ENCODE data around the gene NBPF11. TPM values are rescaled to one million over a fixed set of nuclear protein-coding genes. Genes with fewer than 3 reads are reported as not detected.
"Not testable (repeated sequence)": the region's sequence is repeated elsewhere in the genome, so short reads cannot be mapped to it uniquely, and the experiment has no call there.

The NBPF11 gene
- polyA plus RNA-seq, 4 donors: 26.1 to 33.9 (median 30.7) TPM

GRCh38 chr1:148150945-148151344 is 1.1 kb downstream of the NBPF11 start:
- not testable (repeated sequence) for DNase-seq (ENCODE audit: low read depth in 4 of 4, low spot score in 3 of 4)

DNA sequence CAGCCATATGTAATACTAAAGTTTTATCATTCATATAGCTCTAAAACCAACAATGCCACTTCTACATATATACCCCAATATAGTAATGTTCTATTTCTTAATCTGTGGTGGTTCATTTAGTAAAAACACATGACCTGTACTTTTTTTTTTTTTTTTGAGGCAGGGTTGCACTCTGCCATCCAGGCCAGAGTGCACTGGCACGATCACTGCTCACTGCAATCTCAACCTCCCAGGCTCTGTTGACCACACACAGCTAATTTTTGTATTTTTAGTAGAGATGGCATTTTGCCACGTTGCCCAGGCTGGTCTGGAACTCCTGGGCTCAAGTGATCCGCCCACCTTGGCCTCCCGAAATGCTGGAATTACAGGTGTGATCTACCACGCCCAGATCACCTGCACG is 2.1 kb downstream of the NBPF11 start:
- not testable (repeated sequence) for DNase-seq (ENCODE audit: low read depth in 4 of 4, low spot score in 3 of 4)

DNA sequence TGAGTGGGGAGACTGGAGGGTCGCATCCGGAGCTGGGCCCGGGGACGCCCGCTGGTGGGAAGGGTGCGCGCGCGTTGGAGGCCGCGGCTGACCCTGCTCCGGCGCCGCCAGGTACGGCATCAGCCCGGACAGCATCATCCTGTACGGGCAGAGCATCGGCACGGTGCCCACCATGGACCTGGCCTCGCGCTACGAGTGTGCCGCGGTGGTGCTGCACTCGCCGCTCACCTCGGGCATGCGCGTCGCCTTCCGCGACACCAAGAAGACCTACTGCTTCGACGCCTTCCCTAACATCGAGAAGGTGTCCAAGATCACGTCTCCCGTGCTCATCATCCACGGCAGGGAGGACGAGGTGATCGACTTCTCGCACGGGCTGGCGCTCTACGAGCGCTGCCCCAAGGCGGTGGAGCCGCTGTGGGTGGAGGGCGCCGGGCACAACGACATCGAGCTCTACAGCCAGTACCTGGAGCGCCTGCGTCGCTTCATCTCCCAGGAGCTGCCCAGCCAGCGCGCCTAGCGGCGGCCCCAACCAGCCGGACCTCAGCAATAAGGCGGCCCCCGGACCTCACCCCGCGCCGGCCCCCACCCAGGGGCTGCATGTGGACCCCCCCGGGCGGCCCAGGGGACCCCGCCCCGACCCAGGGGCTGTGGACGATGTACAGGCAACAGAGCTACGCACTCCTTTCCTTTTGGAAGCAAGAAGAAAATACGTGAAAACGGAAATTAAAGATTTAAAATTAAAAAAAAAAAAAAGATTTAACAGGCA is 2.8 kb downstream of the NBPF11 start:
- DNase-seq (ENCODE audit: low read depth in 4 of 4, low spot score in 3 of 4): not testable (repeated sequence)

- not testable (repeated sequence) for DNase-seq (ENCODE audit: low read depth in 4 of 4, low spot score in 3 of 4)
Observed at GRCh38 chr1:148147052-148147838, 4.8 kb downstream of the NBPF11 start.

DNA sequence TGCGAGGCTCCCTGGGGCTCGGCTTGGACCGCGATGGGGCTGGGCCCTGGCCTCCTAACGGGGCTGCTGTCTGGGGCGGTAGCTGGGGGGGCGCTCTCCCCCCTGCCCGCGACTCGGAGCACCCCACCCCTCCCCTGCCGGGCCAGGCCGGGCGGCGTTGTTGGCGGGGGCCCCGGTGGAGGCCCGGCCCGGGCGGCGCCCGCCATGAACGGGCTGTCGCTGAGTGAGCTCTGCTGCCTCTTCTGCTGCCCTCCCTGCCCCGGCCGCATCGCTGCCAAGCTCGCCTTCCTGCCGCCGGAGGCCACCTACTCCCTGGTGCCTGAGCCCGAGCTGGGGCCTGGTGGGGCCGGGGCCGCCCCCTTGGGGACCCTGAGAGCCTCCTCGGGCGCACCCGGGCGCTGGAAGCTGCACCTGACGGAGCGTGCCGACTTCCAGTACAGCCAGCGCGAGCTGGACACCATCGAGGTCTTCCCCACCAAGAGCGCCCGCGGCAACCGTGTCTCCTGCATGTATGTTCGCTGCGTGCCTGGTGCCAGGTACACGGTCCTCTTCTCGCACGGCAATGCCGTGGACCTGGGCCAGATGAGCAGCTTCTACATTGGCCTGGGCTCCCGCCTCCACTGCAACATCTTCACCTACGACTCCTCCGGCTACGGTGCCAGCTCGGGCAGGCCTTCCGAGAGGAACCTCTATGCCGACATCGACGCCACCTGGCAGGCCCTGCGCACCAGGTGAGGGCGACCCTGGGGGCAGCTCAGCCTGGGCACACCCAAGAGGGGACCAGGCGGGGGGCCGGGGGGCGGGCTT is 5.7 kb downstream of the NBPF11 start:
- DNase-seq (ENCODE audit: low read depth in 4 of 4, low spot score in 3 of 4): not testable (repeated sequence)

GRCh38 chr1:148143223-148143622 is 8.9 kb downstream of the NBPF11 start:
- not testable (repeated sequence) for DNase-seq (ENCODE audit: low read depth in 4 of 4, low spot score in 3 of 4)

GRCh38 chr1:148141936-148142335 is 10.1 kb downstream of the NBPF11 start:
- DNase-seq (ENCODE audit: low read depth in 4 of 4, low spot score in 3 of 4): not testable (repeated sequence)

- not testable (repeated sequence) for DNase-seq (ENCODE audit: low read depth in 4 of 4, low spot score in 3 of 4)
Observed at GRCh38 chr1:148138606-148139005, 13.5 kb downstream of the NBPF11 start.

DNA sequence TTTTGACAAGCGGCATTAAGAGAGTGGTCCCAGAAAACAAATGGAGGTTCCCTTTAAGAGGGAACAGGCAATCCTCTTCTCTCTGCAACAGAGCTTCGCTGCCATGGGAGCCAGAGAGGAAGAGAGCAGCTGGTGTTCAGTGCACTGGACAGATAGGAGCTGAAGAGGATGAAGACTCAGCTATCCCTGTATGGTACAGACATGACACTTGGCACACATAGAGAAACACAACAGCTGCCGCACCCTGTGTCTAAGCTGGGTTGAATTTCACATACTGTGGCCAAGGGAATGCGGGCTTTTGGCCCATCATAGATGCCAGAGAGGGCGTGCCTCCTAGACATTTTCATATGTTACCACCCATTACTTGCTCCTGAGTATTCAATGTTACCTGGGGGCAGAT is 29.7 kb downstream of the NBPF11 start:
- not testable (repeated sequence) for DNase-seq (ENCODE audit: low read depth in 4 of 4, low spot score in 3 of 4)

- DNase-seq (ENCODE audit: low read depth in 4 of 4, low spot score in 3 of 4): not testable (repeated sequence)
Observed at GRCh38 chr1:148120395-148120794, 31.7 kb downstream of the NBPF11 start.

- DNase-seq (ENCODE audit: low read depth in 4 of 4, low spot score in 3 of 4): not testable (repeated sequence)
Observed at GRCh38 chr1:148095732-148096131, 56.3 kb downstream of the NBPF11 start.

DNA sequence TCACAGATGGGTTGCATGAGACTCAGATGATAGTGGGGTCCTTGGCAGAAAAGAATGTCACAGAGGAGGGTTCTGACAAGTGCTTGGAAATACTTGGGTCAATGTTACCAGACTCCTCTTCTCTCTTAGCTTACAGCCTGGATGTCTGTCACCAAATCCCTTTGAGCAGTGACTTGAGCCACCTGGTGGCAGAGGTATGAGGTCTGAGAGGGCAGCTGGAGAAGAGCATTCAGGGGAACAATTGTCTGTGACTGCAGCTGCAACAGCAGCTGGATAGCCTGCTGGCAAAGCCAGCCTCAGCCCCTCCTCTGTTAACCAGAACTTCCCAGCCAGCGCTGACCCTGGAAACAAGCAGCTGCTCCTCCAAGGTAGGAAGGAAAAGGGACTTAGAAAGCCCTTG is 65.9 kb downstream of the NBPF11 start:
- DNase-seq (ENCODE audit: low read depth in 4 of 4, low spot score in 3 of 4): not testable (repeated sequence)

GRCh38 chr1:148081205-148081604 is 70.9 kb downstream of the NBPF11 start:
- not testable (repeated sequence) for DNase-seq (ENCODE audit: low read depth in 4 of 4, low spot score in 3 of 4)

GRCh38 chr1:148078632-148079519 is 73.2 kb downstream of the NBPF11 start:
- DNase-seq (ENCODE audit: low read depth in 4 of 4, low spot score in 3 of 4): not testable (repeated sequence)

GRCh38 chr1:148078090-148078489 is 74.0 kb downstream of the NBPF11 start:
- not testable (repeated sequence) for DNase-seq (ENCODE audit: low read depth in 4 of 4, low spot score in 3 of 4)

- DNase-seq (ENCODE audit: low read depth in 4 of 4, low spot score in 3 of 4): not testable (repeated sequence)
Observed at GRCh38 chr1:148077458-148077857, 74.6 kb downstream of the NBPF11 start.

GRCh38 chr1:148073392-148073791 is 78.7 kb downstream of the NBPF11 start:
- DNase-seq (ENCODE audit: low read depth in 4 of 4, low spot score in 3 of 4): not testable (repeated sequence)

- not testable (repeated sequence) for DNase-seq (ENCODE audit: low read depth in 4 of 4, low spot score in 3 of 4)
Observed at GRCh38 chr1:148068606-148069005, 83.5 kb downstream of the NBPF11 start.

DNA sequence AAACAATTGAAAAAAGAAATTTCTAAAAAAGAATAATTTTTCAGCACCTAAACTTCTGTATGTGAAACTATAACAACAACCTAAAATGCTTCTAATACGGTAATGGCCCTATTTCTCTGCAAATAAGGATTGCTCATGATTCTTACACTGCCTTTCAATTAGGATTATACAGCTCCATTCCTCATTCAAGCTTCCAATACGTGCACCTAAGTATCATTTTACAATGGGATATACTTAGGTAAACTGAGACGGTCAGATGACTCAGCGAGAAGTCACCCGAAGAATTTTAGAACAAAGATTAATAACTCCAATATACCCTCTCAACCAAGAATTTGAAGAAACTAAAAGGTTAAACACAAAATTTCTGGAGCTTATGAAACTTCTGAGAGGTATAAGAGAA is 83.9 kb downstream of the NBPF11 start:
- DNase-seq (ENCODE audit: low read depth in 4 of 4, low spot score in 3 of 4): not testable (repeated sequence)

DNA sequence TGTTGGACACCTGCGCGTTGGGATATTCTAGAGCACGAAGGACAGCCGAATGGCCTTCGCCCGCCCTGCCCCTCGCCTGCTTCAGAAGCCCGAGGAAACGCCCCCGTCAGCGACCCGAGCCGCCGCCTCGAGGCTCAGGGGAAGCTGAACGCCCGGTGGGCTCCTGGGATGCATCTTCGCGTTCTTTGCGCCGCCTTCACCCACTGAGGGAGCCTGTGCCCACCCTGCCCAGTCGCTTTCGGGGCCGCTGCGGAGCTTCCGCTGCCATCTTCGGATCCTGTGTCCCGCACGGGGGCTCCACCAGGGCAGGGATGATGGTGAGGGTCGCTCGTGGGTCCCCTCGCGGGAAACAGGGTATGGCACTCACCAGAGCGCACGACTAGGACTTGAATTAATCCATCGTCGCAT is 91.8 kb downstream of the NBPF11 start:
- DNase-seq (ENCODE audit: low read depth in 4 of 4, low spot score in 3 of 4): not testable (repeated sequence)

Data from left renal pelvis (tissue), 4 donors.